Smooth muscle cell (in vitro differentiated cells): ENCODE measurements around the gene MINDY4. TPM values are rescaled to one million over a fixed set of nuclear protein-coding genes. Genes with fewer than 3 reads are reported as not detected.

ENCODE experiments used
- DNase-seq: peaks from one replicate; lab custom pipeline; 2025; ENCODE audit not compliant: unreplicated experiment; lab: John Stamatoyannopoulos, UW
- H2AFZ ChIP-seq: fragments of 200-600 bp; sonication (generic); 2 replicates; pipeline ENCODE4 v1.6.0; 2016; ENCODE audit warnings: antibody characterized with exemption, low read depth, mild to moderate bottlenecking
- H3F3A ChIP-seq: fragments of 200-600 bp; sonication (generic); 2 replicates; pipeline ENCODE4 v1.6.0; 2017; ENCODE audit warnings: antibody characterized with exemption, low read depth
- H3K27ac ChIP-seq: fragments of 200-600 bp; sonication (generic); 2 replicates; pipeline ENCODE4 v1.5.1; 2016; ENCODE audit warnings: low read depth, mild to moderate bottlenecking
- H3K27me3 ChIP-seq: fragments of 200-600 bp; sonication (generic); 2 replicates; pipeline ENCODE4 v1.6.1; 2016; ENCODE audit warnings: low read depth, mild to moderate bottlenecking
- H3K36me3 ChIP-seq: fragments of 200-600 bp; sonication (generic); 2 replicates; pipeline ENCODE4 v1.5.1; 2016; ENCODE audit warnings: low read depth
- H3K4me1 ChIP-seq: fragments of 200-600 bp; sonication (generic); 2 replicates; pipeline ENCODE4 v1.5.1; 2016; ENCODE audit warnings: low read depth
- H3K4me2 ChIP-seq: fragments of 200-600 bp; sonication (generic); 2 replicates; pipeline ENCODE4 v1.6.0; 2016; ENCODE audit warnings: mild to moderate bottlenecking
- H3K4me3 ChIP-seq: fragments of 200-600 bp; sonication (generic); 2 replicates; pipeline ENCODE4 v1.5.1; 2016; ENCODE audit warnings: mild to moderate bottlenecking
- H3K79me2 ChIP-seq: fragments of 200-600 bp; sonication (generic); 2 replicates; pipeline ENCODE4 v1.6.0; 2016; ENCODE audit warnings: low read depth, mild to moderate bottlenecking
- H3K9ac ChIP-seq: fragments of 200-600 bp; sonication (generic); 2 replicates; pipeline ENCODE4 v1.6.0; 2016; ENCODE audit warnings: low read depth
- H3K9me3 ChIP-seq: fragments of 200-600 bp; sonication (generic); replicated peaks from 2 replicates; pipeline ENCODE4 v1.5.1; 2016; ENCODE audit warnings: low read depth
- H4K20me1 ChIP-seq: fragments of 200-600 bp; sonication (generic); 2 replicates; pipeline ENCODE4 v1.6.0; 2016; ENCODE audit warnings: low read depth
- CTCF ChIP-seq: fragments of 200-600 bp; sonication (generic); IDR thresholded peaks from 2 replicates; pipeline ENCODE4 v1.5.1; 2017; ENCODE audit warnings: borderline replicate concordance, mild to moderate bottlenecking, antibody characterized with exemption; ENCODE audit not compliant: insufficient read depth, poor library complexity, severe bottlenecking
- WGBS: methylation state at CpG from one replicate; pipeline ENCODE4 v1.1.7; 2016; ENCODE audit warnings: low lambda C conversion rate; 5-methylcytosine and 5-hydroxymethylcytosine counted together
- polyA plus RNA-seq: library from polyadenylated mRNA; unstranded; fragments of >200 nt; fragmentation: Nextera tagmentation; extraction: Ambion mirVana; gene quantifications from 2 replicates; pipeline ENCODE4 v1.2.1, GENCODE V29; 2016
- total RNA-seq: library from RNA; depleted of rRNA; stranded (reverse); fragments of >200 nt; gene quantifications from 2 replicates; pipeline ENCODE4 v1.2.3, GENCODE V29; 2014

MINDY4 gene
- total and polyA plus RNA-seq, 2 experiments from 2014 or later = 4.9 to 5.3 TPM

- WGBS = 60% methylated on average over 5 of the region's 5 CpGs
- Histone ChIP-seq H3K9me3 (no peaks in the 10 kb centered on the region), H3K27me3 (no peaks in the 10 kb centered on the region), H3K4me2 (no peak overlapping the region), H3K27ac (no peak overlapping the region), H4K20me1 (peaks cover 42% of the 10 kb centered on the region), H3K79me2 (peaks cover 5% of the 10 kb centered on the region), H3K4me3 (no peak overlapping the region), H3K4me1 (peaks cover 5% of the 10 kb centered on the region), H3K9ac (no peak overlapping the region), H2AFZ (no peak overlapping the region), H3K36me3 (peaks cover 5% of the 10 kb centered on the region), H3F3A (peaks cover 20% of the 10 kb centered on the region)
- DNase-seq = no peak
- no peak for TF ChIP-seq CTCF
These were observed 155.1 kb downstream of the MINDY4 start for GRCh38 chr7:30926313-30926712.

- Histone ChIP-seq H2AFZ (no peak overlapping the region), H3K4me3 (no peak overlapping the region), H3K36me3 (peaks cover 5% of the 10 kb centered on the region), H3K27me3 (no peaks in the 10 kb centered on the region), H3K79me2 (peaks cover under 1% of the 10 kb centered on the region), H3K9me3 (no peaks in the 10 kb centered on the region), H3F3A (peaks cover 17% of the 10 kb centered on the region), H3K4me1 (peaks cover 6% of the 10 kb centered on the region), H4K20me1 (peaks cover 35% of the 10 kb centered on the region), H3K9ac (no peak overlapping the region), H3K4me2 (no peak overlapping the region), H3K27ac (no peak overlapping the region)
- WGBS = 65% methylated on average over 3 of the region's 3 CpGs
- TF ChIP-seq CTCF = no peak
- DNase-seq = no peak
These were observed 155.8 kb downstream of the MINDY4 start for GRCh38 chr7:30927040-30927439.

GRCh38 chr7:30927559-30927958, 156.3 kb downstream of the MINDY4 start:
- no peak overlapping the region for H3K4me2 ChIP-seq
- no peak for DNase-seq

More at GRCh38 chr7:30927559-30927958, 156.3 kb downstream of the MINDY4 start:
- TF ChIP-seq CTCF = no peak
- no peak overlapping the region for H3K27ac ChIP-seq
- H3K9me3 ChIP-seq = no peaks in the 10 kb centered on the region
- H2AFZ ChIP-seq = no peak overlapping the region
- no peaks in the 10 kb centered on the region for H3K27me3 ChIP-seq
- no peak overlapping the region for H3K4me3 ChIP-seq
- H3K9ac ChIP-seq = no peak overlapping the region
- H3K36me3 ChIP-seq = peaks cover 5% of the 10 kb centered on the region
- H3K79me2 ChIP-seq = no peaks in the 10 kb centered on the region
- peaks cover 29% of the 10 kb centered on the region for H4K20me1 ChIP-seq
- H3K4me1 ChIP-seq = peaks cover 9% of the 10 kb centered on the region
- peaks cover 17% of the 10 kb centered on the region for H3F3A ChIP-seq
- WGBS = 92% methylated on average over 3 of the region's 3 CpGs
